ENCODE data around the gene UPK3BL2.
"Not testable (repeated sequence)": the region's sequence is repeated elsewhere in the genome, so short reads cannot be mapped to it uniquely, and the experiment has no call there.

Gene UPK3BL2

GRCh38 chr7:102514881-102515721 lies 28.4 kb downstream of the UPK3BL2 start:
- not testable (repeated sequence) for H3K9me3 Mint-ChIP-seq; H3K27ac Mint-ChIP-seq; H3K4me1 Mint-ChIP-seq; H3K4me3 Mint-ChIP-seq; H3K36me3 Mint-ChIP-seq (ENCODE audit: low read depth); H3K27me3 Mint-ChIP-seq (ENCODE audit: low read depth)

- H3K4me1 Mint-ChIP-seq; H3K27ac Mint-ChIP-seq; H3K36me3 Mint-ChIP-seq (ENCODE audit: low read depth); H3K9me3 Mint-ChIP-seq; H3K27me3 Mint-ChIP-seq (ENCODE audit: low read depth): not testable (repeated sequence)
- peak overlapping the region in 2 of 3 experiments; percentile 10 to 72 for H3K4me3 Mint-ChIP-seq
These were observed 30.8 kb downstream of the UPK3BL2 start for GRCh38 chr7:102512642-102513221.

GRCh38 chr7:102511860-102512522 lies 31.5 kb downstream of the UPK3BL2 start:
- peak overlapping the region in 1 of 3 experiments; percentile 72 for H3K4me3 Mint-ChIP-seq
- not testable (repeated sequence) for H3K27ac Mint-ChIP-seq; H3K36me3 Mint-ChIP-seq (ENCODE audit: low read depth); H3K4me1 Mint-ChIP-seq; H3K9me3 Mint-ChIP-seq; H3K27me3 Mint-ChIP-seq (ENCODE audit: low read depth)

GRCh38 chr7:102510575-102510974 lies 32.9 kb downstream of the UPK3BL2 start:
- H3K27ac Mint-ChIP-seq; H3K9me3 Mint-ChIP-seq; H3K27me3 Mint-ChIP-seq (ENCODE audit: low read depth); H3K4me1 Mint-ChIP-seq; H3K4me3 Mint-ChIP-seq; H3K36me3 Mint-ChIP-seq (ENCODE audit: low read depth): not testable (repeated sequence)

- H3K9me3 Mint-ChIP-seq; H3K4me3 Mint-ChIP-seq; H3K4me1 Mint-ChIP-seq; H3K27ac Mint-ChIP-seq; H3K27me3 Mint-ChIP-seq (ENCODE audit: low read depth); H3K36me3 Mint-ChIP-seq (ENCODE audit: low read depth): not testable (repeated sequence)
These were observed 35.9 kb downstream of the UPK3BL2 start for GRCh38 chr7:102507410-102508088.

GRCh38 chr7:102505298-102506185 lies 38.0 kb downstream of the UPK3BL2 start:
- not testable (repeated sequence) for H3K9me3 Mint-ChIP-seq; H3K4me3 Mint-ChIP-seq; H3K27ac Mint-ChIP-seq; H3K4me1 Mint-ChIP-seq; H3K27me3 Mint-ChIP-seq (ENCODE audit: low read depth); H3K36me3 Mint-ChIP-seq (ENCODE audit: low read depth)

GRCh38 chr7:102503141-102503540 lies 40.4 kb downstream of the UPK3BL2 start:
- not testable (repeated sequence) for H3K27me3 Mint-ChIP-seq (ENCODE audit: low read depth); H3K27ac Mint-ChIP-seq; H3K9me3 Mint-ChIP-seq; H3K4me1 Mint-ChIP-seq; H3K4me3 Mint-ChIP-seq; H3K36me3 Mint-ChIP-seq (ENCODE audit: low read depth)

GRCh38 chr7:102498321-102498720 lies 45.2 kb downstream of the UPK3BL2 start:
- H3K36me3 Mint-ChIP-seq (ENCODE audit: low read depth); H3K4me3 Mint-ChIP-seq; H3K4me1 Mint-ChIP-seq; H3K27ac Mint-ChIP-seq; H3K27me3 Mint-ChIP-seq (ENCODE audit: low read depth); H3K9me3 Mint-ChIP-seq: not testable (repeated sequence)

GRCh38 chr7:102497308-102497707 lies 46.2 kb downstream of the UPK3BL2 start:
- H3K36me3 Mint-ChIP-seq (ENCODE audit: low read depth); H3K9me3 Mint-ChIP-seq; H3K4me3 Mint-ChIP-seq; H3K27ac Mint-ChIP-seq; H3K4me1 Mint-ChIP-seq; H3K27me3 Mint-ChIP-seq (ENCODE audit: low read depth): not testable (repeated sequence)

GRCh38 chr7:102496861-102497260 lies 46.6 kb downstream of the UPK3BL2 start:
- H3K36me3 Mint-ChIP-seq (ENCODE audit: low read depth); H3K9me3 Mint-ChIP-seq; H3K27me3 Mint-ChIP-seq (ENCODE audit: low read depth); H3K4me1 Mint-ChIP-seq; H3K4me3 Mint-ChIP-seq; H3K27ac Mint-ChIP-seq: not testable (repeated sequence)

GRCh38 chr7:102494473-102495149 lies 48.9 kb downstream of the UPK3BL2 start:
- H3K4me3 Mint-ChIP-seq; H3K27ac Mint-ChIP-seq; H3K9me3 Mint-ChIP-seq; H3K4me1 Mint-ChIP-seq; H3K36me3 Mint-ChIP-seq (ENCODE audit: low read depth); H3K27me3 Mint-ChIP-seq (ENCODE audit: low read depth): not testable (repeated sequence)

- H3K27ac Mint-ChIP-seq; H3K27me3 Mint-ChIP-seq (ENCODE audit: low read depth); H3K9me3 Mint-ChIP-seq; H3K4me3 Mint-ChIP-seq; H3K36me3 Mint-ChIP-seq (ENCODE audit: low read depth); H3K4me1 Mint-ChIP-seq: not testable (repeated sequence)
These were observed 49.5 kb downstream of the UPK3BL2 start for GRCh38 chr7:102494026-102494425.

- H3K27ac Mint-ChIP-seq; H3K4me3 Mint-ChIP-seq; H3K4me1 Mint-ChIP-seq; H3K9me3 Mint-ChIP-seq; H3K27me3 Mint-ChIP-seq (ENCODE audit: low read depth); H3K36me3 Mint-ChIP-seq (ENCODE audit: low read depth): not testable (repeated sequence)
These were observed 50.1 kb downstream of the UPK3BL2 start for GRCh38 chr7:102493220-102493935.

Data from nephron (organoid).